ENCODE measurements around the gene STARD3. TPM values are rescaled to one million over a fixed set of nuclear protein-coding genes. Genes with fewer than 3 reads are reported as not detected.

The STARD3 gene
- total and polyA plus RNA-seq, 7 donors = 21.0 to 59.2 (median 37.0) TPM

GRCh38 chr17:39662551-39663339 is 25.8 kb downstream of the STARD3 start:
- peaks cover 12 to 32% (median 18%) of the 10 kb centered on the region in 3 donors for H3K27me3 ChIP-seq
- H3K27ac ChIP-seq = peak overlapping the region in 3 of 4 donors; percentile 0 to 49 (median 3)
- TF ChIP-seq POLR2AphosphoS5 (IDR thresholded peaks at IDR 0.05) = no peak
- no peak for TF ChIP-seq CTCF (IDR thresholded peaks at IDR 0.05)
- TF ChIP-seq EP300 (IDR thresholded peaks at IDR 0.05) = no peak
- TF ChIP-seq POLR2A (IDR thresholded peaks at IDR 0.05) = no peak
- H3K4me1 ChIP-seq = peaks cover 0 to 39% (median 20%) of the 10 kb centered on the region in 4 donors
- intact Hi-C loops (cut with DNase I) = no loop called here
- WGBS, 2 donors = 24 to 67% methylated on average over 22 of the region's 22 CpGs
- no peak overlapping the region for H3K4me3 ChIP-seq
- no peak for DNase-seq
- H3K9me3 ChIP-seq = no peaks in the 10 kb centered on the region
- H3K36me3 ChIP-seq = peaks cover 0 to 49% (median 11%) of the 10 kb centered on the region in 4 donors

- H3K36me3 ChIP-seq = peaks cover 0 to 43% (median 11%) of the 10 kb centered on the region in 4 donors
- TF ChIP-seq CTCF (IDR thresholded peaks at IDR 0.05) (no peak), EP300 (IDR thresholded peaks at IDR 0.05) (no peak), POLR2A (IDR thresholded peaks at IDR 0.05) (no peak), POLR2AphosphoS5 (IDR thresholded peaks at IDR 0.05) (no peak)
- WGBS, 2 donors = 38 to 66% methylated on average over 4 of the region's 4 CpGs
- peaks cover 0 to 45% (median 26%) of the 10 kb centered on the region in 4 donors for H3K4me1 ChIP-seq
- no peaks in the 10 kb centered on the region for H3K9me3 ChIP-seq
- intact Hi-C loops (cut with DNase I) = no loop called here
- peaks cover 13 to 38% (median 24%) of the 10 kb centered on the region in 3 donors for H3K27me3 ChIP-seq
- DNase-seq = no peak
- peak overlapping the region in 3 of 4 donors; percentile 0 to 49 (median 3) for H3K27ac ChIP-seq
- H3K4me3 ChIP-seq = no peak overlapping the region
These were observed 26.4 kb downstream of the STARD3 start for GRCh38 chr17:39663340-39663687.

GRCh38 chr17:39663688-39664580 is 27.0 kb downstream of the STARD3 start:
- peaks cover 0 to 50% (median 30%) of the 10 kb centered on the region in 4 donors for H3K4me1 ChIP-seq
- 20 to 58% methylated on average over 17 of the region's 17 CpGs for WGBS, 2 donors
- intact Hi-C loops (cut with DNase I) = no loop called here

More at GRCh38 chr17:39663688-39664580, 27.0 kb downstream of the STARD3 start:
- Histone ChIP-seq H3K9me3 (no peaks in the 10 kb centered on the region), H3K36me3 (peaks cover 0 to 37% (median 9%) of the 10 kb centered on the region in 4 donors), H3K27me3 (peaks cover 13 to 44% (median 27%) of the 10 kb centered on the region in 3 donors), H3K27ac (peak overlapping the region in 1 of 4 donors; percentile 49), H3K4me3 (no peak overlapping the region)
- no peak for DNase-seq
- TF ChIP-seq POLR2AphosphoS5 (IDR thresholded peaks at IDR 0.05) = no peak
- TF ChIP-seq POLR2A (IDR thresholded peaks at IDR 0.05) = no peak
- no peak for TF ChIP-seq EP300 (IDR thresholded peaks at IDR 0.05)
- TF ChIP-seq CTCF (IDR thresholded peaks at IDR 0.05) = no peak

Data from sigmoid colon (tissue), 7 donors.